Lower leg skin (tissue), 3 donors: Measurements from ENCODE around the gene PPP1R14C.

Experiments
- CTCF ChIP-seq, 3 donors: fragments of 450-650 bp; IDR thresholded peaks; one replicate each; pipeline ENCODE4 v1.5.1; 2016; ENCODE audit warnings: antibody characterized with exemption in 3 of 3, mild to moderate bottlenecking in 3 of 3, moderate library complexity in 2 of 3
- POLR2A ChIP-seq, 2 donors: fragments of 450-650 bp; IDR thresholded peaks; one replicate each; pipeline ENCODE4 v1.6.1; 2016 to 2017; ENCODE audit warnings: antibody characterized with exemption in 2 of 2, mild to moderate bottlenecking in 1 of 2, moderate library complexity in 1 of 2

GRCh38 chr6:150263765-150264404, 121.0 kb downstream of the PPP1R14C start:
- TF ChIP-seq CTCF (IDR thresholded peaks at IDR 0.05) (no peak), POLR2A (IDR thresholded peaks at IDR 0.05) (no peak)
